Liver (tissue), 9 donors: ENCODE measurements around the gene PEAR1. TPM values are rescaled to one million over a fixed set of nuclear protein-coding genes. Genes with fewer than 3 reads are reported as not detected.

Source experiments
- DNase-seq: peaks from one replicate; pipeline ENCODE4 v3.0.0-alpha.2; 2017; ENCODE audit warnings: low spot score
- H3K27ac ChIP-seq, 2 donors: one replicate each; pipeline ENCODE4 v1.7.0; 2013; ENCODE audit warnings: inconsistent platforms in 2 of 2, low read length in 2 of 2, control low read depth in 1 of 2, low read depth in 1 of 2, mild to moderate bottlenecking in 1 of 2
- H3K27me3 ChIP-seq, 4 donors: one replicate each; pipeline versions ENCODE4 v1.6.1 to v1.7.0; 2013; ENCODE audit warnings: low read length in 3 of 4, inconsistent platforms in 1 of 4, mild to moderate bottlenecking in 1 of 4, moderate library complexity in 1 of 4; ENCODE audit not compliant: control insufficient read depth in 4 of 4, insufficient read depth in 4 of 4
- H3K36me3 ChIP-seq, 4 donors: one replicate each; pipeline versions ENCODE4 v1.6.1 to v1.7.0; 2013; ENCODE audit warnings: low read length in 3 of 4, mild to moderate bottlenecking in 3 of 4, low read depth in 1 of 4, moderate library complexity in 1 of 4; ENCODE audit not compliant: control insufficient read depth in 4 of 4, insufficient read depth in 3 of 4
- H3K4me1 ChIP-seq, 4 donors: one replicate each; pipeline versions ENCODE4 v1.6.1 to v1.7.0; 2013; ENCODE audit warnings: low read length in 3 of 4, mild to moderate bottlenecking in 3 of 4, moderate library complexity in 1 of 4; ENCODE audit not compliant: control insufficient read depth in 4 of 4, insufficient read depth in 4 of 4
- H3K4me3 ChIP-seq, 3 donors: one replicate each; pipeline versions ENCODE4 v1.6.1 to v1.7.0; 2013; ENCODE audit warnings: low read length in 3 of 3, control low read depth in 1 of 3, low read depth in 1 of 3, mild to moderate bottlenecking in 1 of 3
- H3K9ac ChIP-seq, 2 donors: one replicate each; pipeline ENCODE4 v1.7.0; 2013; ENCODE audit warnings: low read length in 2 of 2, mild to moderate bottlenecking in 2 of 2, moderate library complexity in 2 of 2, control low read depth in 1 of 2, low read depth in 1 of 2
- H3K9me3 ChIP-seq, 4 donors: one replicate each; pipeline versions ENCODE4 v1.6.1 to v1.7.0; 2013; ENCODE audit warnings: low read length in 3 of 4; ENCODE audit not compliant: control insufficient read depth in 4 of 4
- CTCF ChIP-seq: fragments of 150-350 bp; IDR thresholded peaks from 2 replicates; pipeline ENCODE4 v1.5.1; 2017; ENCODE audit warnings: improper control_type of control experiment, low read depth, low read length; ENCODE audit not compliant: missing input control
- EGR1 ChIP-seq, 2 donors: IDR thresholded peaks; 2 replicates each; pipeline ENCODE4 v1.6.1; 2016 to 2018; ENCODE audit warnings: antibody characterized with exemption in 2 of 2, low read depth in 2 of 2
- FOXA1 ChIP-seq: IDR thresholded peaks from 2 replicates; pipeline ENCODE4 v1.6.1; 2016; ENCODE audit warnings: antibody characterized with exemption
- FOXA2 ChIP-seq: IDR thresholded peaks from 2 replicates; pipeline ENCODE4 v1.6.1; 2016; ENCODE audit warnings: antibody characterized with exemption
- GABPA ChIP-seq, 2 donors: IDR thresholded peaks in 1 of 2; conservative IDR thresholded peaks in 1 of 2; 2 replicates each; pipeline ENCODE4 v1.6.1; 2016; ENCODE audit warnings: antibody characterized with exemption in 2 of 2, mild to moderate bottlenecking in 1 of 2, moderate library complexity in 1 of 2
- HNF4A ChIP-seq, 2 donors: conservative IDR thresholded peaks; 2 replicates each; pipeline ENCODE4 v1.6.1; 2016; ENCODE audit warnings: antibody characterized with exemption in 2 of 2, mild to moderate bottlenecking in 2 of 2
- HNF4G ChIP-seq: IDR thresholded peaks from 2 replicates; pipeline ENCODE4 v1.6.1; 2016; ENCODE audit warnings: antibody characterized with exemption
- JUND ChIP-seq, 2 donors: IDR thresholded peaks; 2 replicates each; pipeline ENCODE4 v1.6.1; 2016; ENCODE audit warnings: antibody characterized with exemption in 2 of 2
- NR2F2 ChIP-seq: IDR thresholded peaks from 2 replicates; pipeline ENCODE4 v1.6.1; 2016; ENCODE audit warnings: antibody characterized with exemption
- RAD21 ChIP-seq, 2 donors: IDR thresholded peaks; 2 replicates each; pipeline ENCODE4 v1.6.1; 2016; ENCODE audit warnings: antibody characterized with exemption in 2 of 2, mild to moderate bottlenecking in 2 of 2
- RXRA ChIP-seq, 2 donors: IDR thresholded peaks; 2 replicates each; pipeline ENCODE4 v1.6.1; 2017 to 2018; ENCODE audit warnings: antibody characterized with exemption in 2 of 2, mild to moderate bottlenecking in 1 of 2
- TAF1 ChIP-seq: conservative IDR thresholded peaks from 2 replicates; pipeline ENCODE4 v1.6.1; 2016; ENCODE audit warnings: antibody characterized with exemption, mild to moderate bottlenecking
- YY1 ChIP-seq: IDR thresholded peaks from 2 replicates; pipeline ENCODE4 v1.6.1; 2016; ENCODE audit warnings: antibody characterized with exemption, mild to moderate bottlenecking
- ZBTB33 ChIP-seq: IDR thresholded peaks from 2 replicates; pipeline ENCODE4 v1.6.1; 2016; ENCODE audit warnings: antibody characterized with exemption
- WGBS: extraction: QIAGEN DNeasy Blood & Tissue Kit; methylation state at CpG from one replicate; pipeline ENCODE4 v1.1.7; 2013; 5-methylcytosine and 5-hydroxymethylcytosine counted together
- polyA plus RNA-seq, 2 donors: library from polyadenylated mRNA; stranded (reverse) in 1 of 2; unstranded in 1 of 2; fragments of 200-250 nt in 1 of 2; fragments of >200 nt in 1 of 2; fragmentation: Nextera tagmentation in 1 of 2; extraction: Ambion mirVana in 1 of 2; gene quantifications; one replicate each; pipeline versions ENCODE4 v1.2.1 to v1.2.3, GENCODE V29; 2013 to 2015
- total RNA-seq, 2 donors: library from RNA; depleted of rRNA; stranded (reverse); fragments of >200 nt; gene quantifications; one replicate each; pipeline ENCODE4 v1.2.3, GENCODE V29; 2014
- TF ChIP-seq, protein P1 (sequence below): IDR thresholded peaks from 2 replicates; pipeline ENCODE4 v1.6.1; 2016; ENCODE audit warnings: antibody characterized with exemption
- TF ChIP-seq, protein P2 (sequence below): IDR thresholded peaks from 2 replicates; pipeline ENCODE4 v1.6.1; 2016; ENCODE audit warnings: antibody characterized with exemption, mild to moderate bottlenecking
- donor health status: healthy.
- donor health status: healthy.
- donor health status: healthy.
- donor health status: healthy.
- donor health status: healthy.

PEAR1 gene
- total and polyA plus RNA-seq, 4 donors = 2.1 to 4.4 (median 3.1) TPM

DNA sequence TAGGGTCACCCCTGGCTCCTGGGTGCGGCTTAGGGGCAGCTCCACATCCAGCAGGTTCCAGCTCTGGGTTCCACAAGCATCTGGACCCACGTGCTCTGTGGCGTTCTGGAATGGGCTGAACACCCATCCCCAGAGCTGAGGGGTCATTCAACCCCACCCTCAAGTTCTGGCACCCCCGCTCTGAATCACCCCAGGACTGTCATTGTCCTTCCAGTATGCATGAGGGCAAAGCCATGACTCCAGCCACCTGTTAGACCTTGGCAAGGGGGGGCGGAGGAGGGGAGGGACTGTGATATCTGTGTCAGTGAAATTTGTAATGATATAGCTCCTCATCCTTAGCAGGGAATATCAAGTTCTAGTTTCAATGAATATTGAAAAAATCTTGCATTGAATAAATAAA, 46.9 kb upstream of the PEAR1 start:
- TF ChIP-seq HNF4A (conservative IDR thresholded peaks at IDR 0.05) = no peak
- no peak for TF ChIP-seq ZBTB33
- no peak for DNase-seq
- Histone ChIP-seq H3K4me3 (no peak overlapping the region), H3K4me1 (peaks cover 0 to 9% (median 6%) of the 10 kb centered on the region in 4 donors), H3K36me3 (no peaks in the 10 kb centered on the region), H3K9ac (no peak overlapping the region), H3K9me3 (no peaks in the 10 kb centered on the region), H3K27me3 (peaks cover 0 to 9% (median 5%) of the 10 kb centered on the region in 4 donors), H3K27ac (no peak overlapping the region)
- WGBS = 88% methylated on average over 5 of the region's 5 CpGs

DNA sequence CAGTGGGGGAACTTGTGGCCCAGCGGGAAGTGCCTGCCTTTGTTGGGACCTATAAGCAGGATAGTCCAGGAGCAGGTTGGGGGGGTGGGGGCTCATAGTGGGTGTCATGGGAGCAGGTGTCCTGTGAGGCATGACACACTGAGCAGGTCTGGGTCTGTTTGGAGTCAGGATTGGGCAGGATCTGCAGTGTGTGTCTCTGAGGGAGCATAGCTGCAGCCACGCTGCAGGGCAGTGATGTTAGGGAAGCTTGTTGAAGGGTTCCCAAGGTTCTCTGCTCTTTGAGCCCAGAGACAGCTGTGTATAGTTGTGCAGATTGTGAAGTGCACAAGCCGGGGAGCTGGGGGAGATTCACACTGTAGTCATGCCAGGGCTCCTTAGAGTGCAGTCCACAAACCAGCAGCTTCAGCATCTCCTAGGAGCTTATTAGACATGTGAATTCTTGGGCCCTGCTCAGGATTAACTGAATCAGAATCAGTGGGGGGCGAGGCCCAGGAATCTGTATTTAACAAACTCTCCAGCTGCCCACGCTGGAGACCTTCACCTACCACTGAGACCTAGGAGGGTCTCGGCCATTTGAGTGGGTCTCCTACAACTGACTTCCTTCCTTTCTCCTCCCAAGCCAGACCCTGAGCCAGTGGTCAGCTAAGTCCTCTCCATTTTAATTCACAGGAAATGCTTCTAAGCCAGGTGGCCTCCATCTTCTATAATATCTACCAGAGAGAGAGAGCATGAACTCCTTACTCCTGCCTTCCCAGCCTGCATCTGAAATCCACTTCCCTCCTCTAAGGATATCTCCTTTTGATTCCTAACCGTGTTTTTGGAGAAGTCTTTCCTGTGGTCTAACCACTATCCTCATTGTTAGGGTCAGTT, 45.7 kb upstream of the PEAR1 start:
- Histone ChIP-seq H3K27ac (no peak overlapping the region), H3K9ac (no peak overlapping the region), H3K9me3 (no peaks in the 10 kb centered on the region), H3K4me1 (peaks cover 0 to 21% (median 13%) of the 10 kb centered on the region in 4 donors), H3K36me3 (no peaks in the 10 kb centered on the region), H3K4me3 (no peak overlapping the region), H3K27me3 (peaks cover 0 to 9% (median 5%) of the 10 kb centered on the region in 4 donors)
- no peak for DNase-seq
- TF ChIP-seq TAF1 = no peak
- no peak for TF ChIP-seq FOXA1
- no peak for TF ChIP-seq GABPA (IDR thresholded peaks at IDR 0.05 in 1 of 2, conservative IDR thresholded peaks at IDR 0.05 in 1 of 2)
- no peak for TF ChIP-seq FOXA2
- no peak for TF ChIP-seq NR2F2
- TF ChIP-seq, protein P1, sequence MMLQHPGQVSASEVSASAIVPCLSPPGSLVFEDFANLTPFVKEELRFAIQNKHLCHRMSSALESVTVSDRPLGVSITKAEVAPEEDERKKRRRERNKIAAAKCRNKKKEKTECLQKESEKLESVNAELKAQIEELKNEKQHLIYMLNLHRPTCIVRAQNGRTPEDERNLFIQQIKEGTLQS = no peak
- TF ChIP-seq JUND (IDR thresholded peaks at IDR 0.05) = no peak
- TF ChIP-seq RAD21 (IDR thresholded peaks at IDR 0.05) = no peak
- TF ChIP-seq YY1 = no peak
- TF ChIP-seq ZBTB33 = no peak
- TF ChIP-seq EGR1 (IDR thresholded peaks at IDR 0.05; ENCODE audit: low read depth in 2 of 2) = no peak
- no peak for TF ChIP-seq RXRA (IDR thresholded peaks at IDR 0.05)
- TF ChIP-seq CTCF = no peak
- TF ChIP-seq, protein P2, sequence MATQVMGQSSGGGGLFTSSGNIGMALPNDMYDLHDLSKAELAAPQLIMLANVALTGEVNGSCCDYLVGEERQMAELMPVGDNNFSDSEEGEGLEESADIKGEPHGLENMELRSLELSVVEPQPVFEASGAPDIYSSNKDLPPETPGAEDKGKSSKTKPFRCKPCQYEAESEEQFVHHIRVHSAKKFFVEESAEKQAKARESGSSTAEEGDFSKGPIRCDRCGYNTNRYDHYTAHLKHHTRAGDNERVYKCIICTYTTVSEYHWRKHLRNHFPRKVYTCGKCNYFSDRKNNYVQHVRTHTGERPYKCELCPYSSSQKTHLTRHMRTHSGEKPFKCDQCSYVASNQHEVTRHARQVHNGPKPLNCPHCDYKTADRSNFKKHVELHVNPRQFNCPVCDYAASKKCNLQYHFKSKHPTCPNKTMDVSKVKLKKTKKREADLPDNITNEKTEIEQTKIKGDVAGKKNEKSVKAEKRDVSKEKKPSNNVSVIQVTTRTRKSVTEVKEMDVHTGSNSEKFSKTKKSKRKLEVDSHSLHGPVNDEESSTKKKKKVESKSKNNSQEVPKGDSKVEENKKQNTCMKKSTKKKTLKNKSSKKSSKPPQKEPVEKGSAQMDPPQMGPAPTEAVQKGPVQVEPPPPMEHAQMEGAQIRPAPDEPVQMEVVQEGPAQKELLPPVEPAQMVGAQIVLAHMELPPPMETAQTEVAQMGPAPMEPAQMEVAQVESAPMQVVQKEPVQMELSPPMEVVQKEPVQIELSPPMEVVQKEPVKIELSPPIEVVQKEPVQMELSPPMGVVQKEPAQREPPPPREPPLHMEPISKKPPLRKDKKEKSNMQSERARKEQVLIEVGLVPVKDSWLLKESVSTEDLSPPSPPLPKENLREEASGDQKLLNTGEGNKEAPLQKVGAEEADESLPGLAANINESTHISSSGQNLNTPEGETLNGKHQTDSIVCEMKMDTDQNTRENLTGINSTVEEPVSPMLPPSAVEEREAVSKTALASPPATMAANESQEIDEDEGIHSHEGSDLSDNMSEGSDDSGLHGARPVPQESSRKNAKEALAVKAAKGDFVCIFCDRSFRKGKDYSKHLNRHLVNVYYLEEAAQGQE = no peak
- no peak for TF ChIP-seq HNF4G
- 86% methylated on average over 7 of the region's 7 CpGs for WGBS
